OCI-LY3 (cell line): ENCODE measurements around the gene LYPD3.

Experiments
- CTCF ChIP-seq: fragments of 200-600, 300-600 bp; sonication (generic); IDR thresholded peaks from 2 replicates; pipeline ENCODE4 v1.5.1; 2014; ENCODE audit warnings: antibody characterized with exemption, low read length, low read depth
- EZH2phosphoT487 ChIP-seq: fragments of 200-600 bp; shearing (Covaris generic); IDR thresholded peaks from 2 replicates; pipeline ENCODE4 v1.6.1; 2018; ENCODE audit warnings: antibody characterized with exemption, mixed run types, low read depth

DNA sequence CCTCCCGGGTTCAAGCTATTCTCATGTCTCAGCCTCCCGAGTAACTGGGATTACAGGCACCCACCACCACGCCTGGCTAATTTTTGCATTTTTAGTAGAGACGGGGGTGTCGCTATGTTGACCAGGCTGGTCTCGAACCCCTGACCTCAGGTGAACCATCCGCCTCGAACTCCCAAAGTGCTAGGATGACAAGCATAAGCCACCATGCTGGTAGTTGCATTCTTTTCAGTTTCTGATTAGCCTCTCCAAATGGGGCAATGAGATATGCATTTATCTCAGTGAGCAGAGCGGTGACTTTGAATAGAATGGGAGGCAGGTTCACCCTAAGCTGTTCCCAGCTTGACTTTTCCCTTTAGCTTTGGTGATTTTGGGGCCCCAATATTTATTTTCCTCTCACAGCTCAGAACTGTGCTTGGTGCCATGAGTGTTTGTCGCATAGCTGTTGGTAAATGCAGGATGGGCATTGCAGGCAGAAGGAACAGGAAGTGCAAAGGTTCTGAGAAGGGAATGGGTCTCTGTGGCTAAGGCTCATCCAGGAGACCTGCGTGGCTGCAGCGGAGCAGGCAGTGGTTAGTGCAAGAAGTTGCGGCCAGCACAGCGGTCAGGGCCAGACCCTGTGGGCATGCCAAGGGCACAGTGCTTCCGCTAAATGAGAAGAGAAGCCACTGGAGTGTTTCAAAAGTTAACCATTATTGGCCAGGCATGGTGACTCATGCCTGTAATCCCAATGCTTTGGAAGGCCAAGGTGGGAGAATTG lies 20.7 kb downstream of the LYPD3 start:
- TF ChIP-seq CTCF, result no peak
- TF ChIP-seq EZH2phosphoT487, result no peak
